Testis (tissue), 3 donors: ENCODE measurements around the gene OR56A1. TPM values are rescaled to one million over a fixed set of nuclear protein-coding genes. Genes with fewer than 3 reads are reported as not detected.
A peak's percentile ranks its signal among the peaks of the same experiment; 100 is the strongest.

Experiments
- DNase-seq: peaks from one replicate; pipeline ENCODE4 v3.0.0-alpha.2; 2019
- H3K27ac ChIP-seq, 2 donors: fragments of 200-600 bp; sonication (generic); one replicate each; pipeline ENCODE4 v1.5.1; 2019
- H3K27me3 ChIP-seq: fragments of 200-600 bp; sonication (generic); one replicate; pipeline ENCODE4 v1.5.1; 2019
- H3K36me3 ChIP-seq: fragments of 200-600 bp; sonication (generic); one replicate; pipeline ENCODE4 v1.5.1; 2017; ENCODE audit warnings: low read depth; ENCODE audit errors: missing control alignments
- H3K4me1 ChIP-seq: fragments of 200-600 bp; sonication (generic); one replicate; pipeline ENCODE4 v1.5.1; 2019
- H3K4me3 ChIP-seq, 2 donors: fragments of 200-600 bp; sonication (generic); one replicate each; pipeline ENCODE4 v1.5.1; 2017 to 2019
- H3K9me3 ChIP-seq: fragments of 200-600 bp; sonication (generic); one replicate; pipeline ENCODE4 v1.5.1; 2017
- CTCF ChIP-seq, 3 experiments: fragments of 450-650 bp in 2 of 3; fragments of 200-600 bp in 1 of 3; sonication (generic) in 1 of 3; IDR thresholded peaks; one replicate each; pipeline ENCODE4 v1.5.1; 2016 to 2019; ENCODE audit warnings: antibody characterized with exemption in 3 of 3, mild to moderate bottlenecking in 2 of 3, moderate library complexity in 1 of 3
- POLR2A ChIP-seq: fragments of 450-650 bp; IDR thresholded peaks from one replicate; pipeline ENCODE4 v1.6.1; 2017; ENCODE audit warnings: antibody characterized with exemption, mild to moderate bottlenecking, moderate library complexity
- WGBS, 2 donors: methylation state at CpG; one replicate each; pipeline ENCODE4 v1.1.5; 2018; 5-methylcytosine and 5-hydroxymethylcytosine counted together
- intact Hi-C: fragments of 100-400 bp; cut with DNase I; formaldehyde crosslinking; loops from one replicate; pipeline ENCODE4 v1.15.1; 2023; ENCODE audit warnings: low total_unique reads
- polyA plus RNA-seq: library from polyadenylated mRNA; stranded (reverse); fragments of 350-450 nt; fragmentation: Illumina TruSeq; extraction: RNeasy Lipid Tissue Mini Kit (QIAGEN cat#74804); gene quantifications from one replicate; pipeline ENCODE4 v1.2.3, GENCODE V29; 2014; ENCODE audit warnings: low read depth, low replicate concordance; ENCODE audit not compliant: insufficient read depth
- total RNA-seq, 2 donors: library from RNA; depleted of rRNA; stranded (reverse); fragments of >200 nt; gene quantifications; one replicate each; pipeline ENCODE4 v1.2.3, GENCODE V29; 2016

OR56A1 gene
- total and polyA plus RNA-seq, 3 donors from 2014 or later, result 0.06 to 0.16 TPM; not detected in 1

- TF ChIP-seq POLR2A, result no peak
- peak; percentile 7 to 61 (median 47) for TF ChIP-seq CTCF (IDR thresholded peaks at IDR 0.05)
- Histone ChIP-seq H3K9me3 (no peaks in the 10 kb centered on the region), H3K27me3 (no peaks in the 10 kb centered on the region), H3K27ac (no peak overlapping the region), H3K4me1 (no peaks in the 10 kb centered on the region), H3K4me3 (no peak overlapping the region), H3K36me3 (no peaks in the 10 kb centered on the region)
- DNase-seq, result no peak
- intact Hi-C loops, result no loop called here
- 64 to 73% methylated on average over 3 of the region's 3 CpGs for WGBS, 2 donors
Observed at GRCh38 chr11:5992604-5993251, 37.8 kb downstream of the OR56A1 start.

- Histone ChIP-seq H3K27ac (no peak overlapping the region), H3K36me3 (no peaks in the 10 kb centered on the region), H3K4me1 (no peaks in the 10 kb centered on the region), H3K4me3 (no peak overlapping the region), H3K27me3 (no peaks in the 10 kb centered on the region), H3K9me3 (no peaks in the 10 kb centered on the region)
- DNase-seq, result no peak
- 81 to 92% methylated on average over 3 of the region's 3 CpGs for WGBS, 2 donors
- TF ChIP-seq POLR2A (no peak), CTCF (IDR thresholded peaks at IDR 0.05) (no peak)
- intact Hi-C loops, result no loop called here
Observed at GRCh38 chr11:5992150-5992549, 38.4 kb downstream of the OR56A1 start.

- 92 to 94% methylated on average over 4 of the region's 4 CpGs for WGBS, 2 donors
- no peaks in the 10 kb centered on the region for H3K9me3 ChIP-seq
- intact Hi-C loops, result no loop called here
- DNase-seq, result no peak
- TF ChIP-seq POLR2A, result no peak
- H3K27me3 ChIP-seq, result no peaks in the 10 kb centered on the region
- H3K4me1 ChIP-seq, result no peaks in the 10 kb centered on the region
- H3K36me3 ChIP-seq, result no peaks in the 10 kb centered on the region
- H3K4me3 ChIP-seq, result no peak overlapping the region
- no peak overlapping the region for H3K27ac ChIP-seq
Observed at GRCh38 chr11:5989203-5989602, 41.4 kb downstream of the OR56A1 start.

- Histone ChIP-seq H3K4me1 (no peaks in the 10 kb centered on the region), H3K27ac (no peak within 1 kb of the TSS), H3K4me3 (no peak within 1 kb of the TSS), H3K9me3 (no peaks in the 10 kb centered on the region), H3K36me3 (no peaks in the 10 kb centered on the region), H3K27me3 (no peaks in the 10 kb centered on the region)
- intact Hi-C loops, result no loop called here
- TF ChIP-seq CTCF (IDR thresholded peaks at IDR 0.05) (no peak), POLR2A (no peak)
- WGBS, 2 donors, result 76% methylated on average over 1 of the region's 1 CpG
- DNase-seq, result no peak
Observed at GRCh38 chr11:5986885-5987284, 43.7 kb downstream of the OR56A1 start, which contains the start of gene OR52L1. Gene OR52L1 (minus strand): TSS chr11:5986985. CDS start chr11:5986930, 55 bp downstream.

- WGBS, 2 donors, result 60 to 69% methylated on average over 1 of the region's 1 CpG
- no peak for TF ChIP-seq CTCF (IDR thresholded peaks at IDR 0.05)
- TF ChIP-seq POLR2A, result no peak
- Histone ChIP-seq H3K4me3 (no peak overlapping the region), H3K27ac (no peak overlapping the region), H3K9me3 (no peaks in the 10 kb centered on the region), H3K4me1 (no peaks in the 10 kb centered on the region), H3K27me3 (no peaks in the 10 kb centered on the region), H3K36me3 (no peaks in the 10 kb centered on the region)
- intact Hi-C loops, result no loop called here
- no peak for DNase-seq
Observed at GRCh38 chr11:5983443-5983842, 47.1 kb downstream of the OR56A1 start.
